GM19463 (cell line): ENCODE data around the gene PDCL2.
"Not testable (repeated sequence)": the region's sequence is repeated elsewhere in the genome, so short reads cannot be mapped to it uniquely, and the experiment has no call there.

Experiments used
- ATAC-seq: cut with Tn5 transposase; IDR thresholded peaks from one replicate; pipeline ENCODE4 v1.9.1; 2021; ENCODE audit warnings: mild to moderate bottlenecking, moderate library complexity; ENCODE audit not compliant: unreplicated experiment

Gene PDCL2, protein sequence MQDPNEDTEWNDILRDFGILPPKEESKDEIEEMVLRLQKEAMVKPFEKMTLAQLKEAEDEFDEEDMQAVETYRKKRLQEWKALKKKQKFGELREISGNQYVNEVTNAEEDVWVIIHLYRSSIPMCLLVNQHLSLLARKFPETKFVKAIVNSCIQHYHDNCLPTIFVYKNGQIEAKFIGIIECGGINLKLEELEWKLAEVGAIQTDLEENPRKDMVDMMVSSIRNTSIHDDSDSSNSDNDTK

DNA sequence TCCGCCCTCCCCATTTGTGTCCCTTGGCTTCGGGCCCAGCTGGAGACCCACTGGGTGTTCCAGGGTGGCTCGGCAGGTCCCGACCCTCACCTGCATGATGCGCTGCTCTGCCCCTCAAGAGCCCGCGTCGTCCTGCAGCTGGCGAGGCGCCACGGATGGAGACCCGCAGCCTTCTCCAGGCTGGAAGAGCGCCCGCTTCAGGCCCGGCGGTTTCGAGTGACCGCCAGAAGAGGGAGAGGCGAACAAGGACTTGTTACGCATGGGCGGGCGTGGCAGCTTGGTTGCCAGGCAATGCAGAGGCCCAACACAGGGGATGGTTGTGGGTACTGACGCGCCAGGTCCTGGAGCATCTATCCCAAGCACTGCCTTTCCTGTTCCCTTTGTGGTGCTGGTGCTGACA is at the start of gene PDCL2:
PDCL2 (minus strand) TSS at position 232 of the 400 bp plus-strand sequence; CDS start at position 96, 136 bp downstream.
- ATAC-seq: no peak

DNA sequence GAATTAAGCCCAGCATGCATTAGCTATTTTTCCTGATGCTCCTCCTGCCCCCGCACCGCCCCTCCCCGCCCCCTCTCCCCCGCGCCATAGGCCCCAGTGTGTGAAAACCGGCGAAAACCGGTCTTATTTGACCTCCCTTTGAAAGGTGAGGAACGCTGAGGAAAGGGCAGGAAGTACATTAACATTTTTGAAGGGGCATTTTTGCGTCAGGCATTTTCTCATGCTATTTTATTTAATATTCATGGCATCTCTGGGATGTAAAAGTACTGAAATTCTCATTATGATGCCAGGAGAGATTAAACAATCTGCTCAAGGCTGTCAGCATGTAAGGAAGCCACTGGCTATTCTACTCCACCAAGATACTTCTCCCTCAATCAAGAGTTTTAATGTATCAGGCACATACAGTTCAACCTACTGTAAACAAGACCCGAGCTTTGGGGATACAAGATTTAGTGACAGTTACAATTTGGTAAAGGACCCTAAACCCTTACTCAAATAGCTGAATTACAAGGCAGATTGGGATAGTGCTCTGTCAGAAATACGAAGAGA is 45.3 kb upstream of the PDCL2 start:
- no peak for ATAC-seq

DNA sequence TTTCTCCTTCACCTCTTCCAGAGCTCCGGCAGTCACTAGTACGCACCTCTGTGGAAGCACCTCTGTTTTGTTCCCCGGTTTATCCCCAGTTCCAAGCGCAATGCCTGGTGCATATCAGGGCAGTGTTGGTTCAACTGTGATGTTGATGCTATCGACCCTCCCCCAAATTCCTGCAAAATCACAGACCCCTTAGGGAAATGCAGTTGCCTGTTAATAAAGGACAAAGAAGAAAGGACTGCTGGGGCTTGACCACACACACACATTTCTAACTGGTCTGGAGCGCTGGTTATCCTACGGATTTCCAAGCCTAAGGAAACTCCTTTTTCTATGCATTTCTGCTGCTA is 44.6 kb upstream of the PDCL2 start:
- ATAC-seq: no peak

DNA sequence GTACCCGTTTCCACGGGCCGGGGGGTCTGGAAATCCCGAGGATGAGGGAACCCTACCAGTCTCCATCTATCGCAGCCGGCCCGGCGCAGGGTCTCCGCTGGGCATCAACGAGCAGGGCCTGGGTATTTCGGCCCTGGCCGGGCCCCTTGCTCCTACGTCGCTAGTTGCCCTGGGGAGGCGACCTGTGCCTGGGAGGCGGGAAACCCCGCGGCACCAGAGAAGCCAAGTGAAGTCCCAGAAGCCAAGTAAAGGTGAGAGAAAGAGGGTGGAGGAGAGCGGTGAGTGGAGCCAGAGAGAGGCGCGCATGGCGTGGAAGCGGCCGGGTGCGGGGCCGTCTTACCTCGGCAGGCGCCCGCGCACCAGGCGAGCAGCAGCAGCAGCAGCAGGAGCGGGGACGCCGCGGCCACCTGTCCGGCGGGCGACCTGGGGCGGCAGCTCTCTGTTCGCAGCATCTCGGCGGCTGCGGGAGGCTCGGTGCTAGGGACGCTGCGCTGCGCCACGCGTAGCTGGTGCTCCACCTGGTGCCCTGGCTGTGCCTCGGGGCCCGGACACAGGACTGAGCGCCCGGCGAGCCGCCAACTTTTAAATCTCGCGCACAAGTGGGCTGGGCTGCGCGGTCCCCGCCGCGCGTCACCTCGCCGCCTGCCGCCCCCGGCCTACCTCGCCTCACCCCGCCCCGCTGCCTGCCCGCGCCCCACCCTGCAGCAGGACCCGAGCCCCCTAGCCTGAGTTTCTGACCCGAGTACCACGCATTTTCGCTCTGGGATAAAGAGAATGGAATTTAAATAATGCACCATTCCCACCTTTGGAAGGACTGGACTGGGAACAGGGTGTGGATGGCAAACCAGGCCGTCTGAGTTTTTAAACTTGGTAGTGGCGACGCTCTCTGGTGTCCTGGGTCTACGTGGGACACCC is 44.0 kb upstream of the PDCL2 start, which contains the start of gene NMU:
NMU (minus strand) TSS at position 558 of the 915 bp plus-strand sequence; CDS start at position 452, 106 bp downstream.
- ATAC-seq: peak; percentile 83

GRCh38 chr4:55635282-55635681 is 43.2 kb upstream of the PDCL2 start:
- no peak for ATAC-seq

DNA sequence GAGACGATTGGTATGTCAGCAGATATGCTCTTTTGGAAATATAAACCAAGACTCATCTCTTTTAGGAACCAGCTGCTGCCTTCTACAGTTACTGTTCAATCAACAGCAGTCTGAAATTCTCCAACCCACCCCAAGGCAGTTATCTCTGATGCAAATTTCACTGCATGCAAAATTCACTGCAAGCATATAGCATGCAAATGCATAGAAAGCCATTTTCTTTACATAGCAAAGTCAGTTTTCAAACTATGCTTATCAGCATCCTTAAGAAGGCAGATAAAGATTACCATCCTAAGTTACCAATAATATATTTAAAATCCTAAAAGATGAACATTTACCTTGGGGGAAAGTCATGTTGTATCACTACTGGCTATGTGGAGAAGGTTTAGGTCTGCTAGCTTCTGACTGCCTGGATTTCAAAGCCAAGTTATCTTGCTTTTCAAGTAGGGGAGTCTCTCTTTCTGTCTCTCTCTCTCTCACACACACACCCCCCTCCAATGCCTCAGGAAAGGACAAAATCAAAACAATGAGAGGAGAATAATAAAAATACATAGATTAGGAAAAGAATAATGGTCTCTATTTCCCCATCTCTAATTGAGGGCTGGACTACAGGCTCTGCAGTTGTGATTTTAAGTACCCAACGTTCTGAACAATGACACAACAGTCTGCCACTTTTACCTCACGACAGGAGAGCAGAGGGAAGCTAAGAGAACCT is 42.5 kb upstream of the PDCL2 start:
- ATAC-seq: no peak

DNA sequence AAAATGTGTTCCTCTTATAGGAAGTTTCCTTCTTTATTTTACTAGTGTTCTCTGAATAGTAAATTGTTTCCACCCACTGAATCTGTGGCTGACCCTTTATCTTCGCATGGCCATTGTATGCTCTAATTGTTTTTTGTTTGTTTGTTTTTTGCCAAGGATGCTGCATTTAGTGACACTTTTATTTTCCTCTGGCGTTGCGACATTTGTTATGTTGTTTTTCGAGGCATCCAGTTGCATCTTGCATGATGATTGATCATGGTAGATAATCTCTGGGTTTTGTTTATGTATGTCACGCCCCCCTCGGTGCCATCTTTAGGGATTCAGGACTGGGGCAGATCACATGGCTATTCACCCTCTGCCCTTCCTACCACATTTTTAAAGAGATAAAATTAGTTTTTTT is 41.9 kb upstream of the PDCL2 start:
- no peak for ATAC-seq

- ATAC-seq: no peak
Measured at GRCh38 chr4:55625835-55626234, 33.8 kb upstream of the PDCL2 start.

- ATAC-seq: not testable (repeated sequence)
Measured at GRCh38 chr4:55624063-55624462, 32.0 kb upstream of the PDCL2 start.

DNA sequence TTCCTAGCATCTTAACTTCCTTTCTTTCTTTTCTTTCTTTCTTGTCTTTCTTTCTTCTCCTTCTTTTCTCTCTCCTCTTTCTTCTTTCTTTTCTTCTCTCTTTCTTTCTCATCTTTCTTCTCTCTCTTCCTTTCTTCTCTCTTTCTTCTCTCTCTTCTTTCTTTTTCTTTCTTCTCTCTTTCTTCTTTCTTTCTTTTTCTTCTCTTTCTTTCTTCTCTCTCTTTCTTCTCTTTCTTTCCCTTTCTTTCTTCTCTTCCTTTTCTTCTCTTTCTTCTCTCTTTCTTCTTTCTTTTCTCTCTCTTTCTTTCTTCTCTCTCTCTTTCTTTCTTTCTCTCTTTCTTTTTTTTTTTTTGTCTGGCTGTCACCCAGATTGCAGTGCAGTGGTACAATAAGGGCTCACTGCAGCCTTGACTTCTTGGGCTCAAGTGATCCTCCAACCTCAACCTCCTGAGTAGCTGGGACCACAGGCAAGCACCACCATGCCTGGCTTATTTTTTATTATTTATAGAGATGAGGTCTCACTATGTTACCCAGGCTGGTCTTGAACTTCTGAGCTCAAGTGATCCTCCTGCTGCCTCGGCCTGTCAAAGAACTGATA is 26.6 kb upstream of the PDCL2 start:
- no peak for ATAC-seq

GRCh38 chr4:55617587-55618197 is 25.6 kb upstream of the PDCL2 start:
- ATAC-seq: peak; percentile 97

GRCh38 chr4:55615008-55615407 is 23.0 kb upstream of the PDCL2 start:
- ATAC-seq: no peak

DNA sequence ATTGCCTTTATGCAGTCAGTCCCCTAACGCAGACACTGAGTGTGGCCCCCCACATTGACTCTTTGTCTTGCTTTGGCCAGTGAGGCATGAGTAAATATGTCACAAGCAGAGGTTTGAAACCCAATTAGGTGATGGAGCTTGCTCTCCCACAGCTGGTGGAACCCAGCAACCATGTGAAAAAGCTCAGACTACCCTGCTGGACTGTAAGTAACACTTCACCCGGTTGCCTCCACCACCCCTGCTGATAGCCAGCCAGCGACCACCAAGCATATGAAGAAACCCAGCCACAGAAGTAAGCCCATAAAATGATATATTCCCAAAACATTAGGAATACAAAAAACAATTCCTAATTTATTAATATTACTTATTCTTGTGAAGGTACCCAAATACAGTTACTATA is 21.6 kb upstream of the PDCL2 start:
- ATAC-seq: no peak

GRCh38 chr4:55612341-55612740 is 20.3 kb upstream of the PDCL2 start:
- no peak for ATAC-seq

DNA sequence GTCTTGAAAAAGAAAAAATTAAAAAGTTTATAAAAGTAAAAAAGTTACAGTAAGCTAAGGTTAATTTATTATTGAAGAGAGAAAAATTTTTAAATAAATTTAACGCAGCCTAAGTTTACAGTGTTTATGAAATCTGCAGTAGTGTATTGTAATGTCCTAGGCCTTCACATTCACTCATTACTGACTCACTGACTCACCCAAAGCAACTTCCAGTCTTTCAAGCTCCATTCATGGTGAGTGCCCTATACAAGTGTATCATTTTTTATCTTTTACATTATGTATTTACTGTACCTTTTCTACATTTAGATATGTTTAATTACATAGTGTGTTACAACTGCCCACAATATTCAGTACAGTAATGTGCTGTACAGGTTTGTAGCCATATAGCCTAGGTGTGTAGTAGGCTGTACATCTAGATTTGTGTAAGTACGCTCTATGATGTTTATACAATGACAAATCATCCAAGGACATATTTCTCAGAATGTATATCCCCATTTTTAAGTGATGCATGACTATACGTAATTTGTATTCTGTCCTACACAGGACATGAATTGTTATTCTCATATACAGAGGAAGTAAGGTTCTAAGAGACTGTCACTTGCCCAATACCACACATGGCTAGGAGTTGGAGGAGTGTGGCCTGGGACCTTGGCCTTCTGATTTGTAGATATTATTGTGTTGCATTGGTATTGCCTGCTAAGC is 19.5 kb upstream of the PDCL2 start:
- ATAC-seq: no peak

GRCh38 chr4:55610381-55610780 is 18.3 kb upstream of the PDCL2 start:
- no peak for ATAC-seq

DNA sequence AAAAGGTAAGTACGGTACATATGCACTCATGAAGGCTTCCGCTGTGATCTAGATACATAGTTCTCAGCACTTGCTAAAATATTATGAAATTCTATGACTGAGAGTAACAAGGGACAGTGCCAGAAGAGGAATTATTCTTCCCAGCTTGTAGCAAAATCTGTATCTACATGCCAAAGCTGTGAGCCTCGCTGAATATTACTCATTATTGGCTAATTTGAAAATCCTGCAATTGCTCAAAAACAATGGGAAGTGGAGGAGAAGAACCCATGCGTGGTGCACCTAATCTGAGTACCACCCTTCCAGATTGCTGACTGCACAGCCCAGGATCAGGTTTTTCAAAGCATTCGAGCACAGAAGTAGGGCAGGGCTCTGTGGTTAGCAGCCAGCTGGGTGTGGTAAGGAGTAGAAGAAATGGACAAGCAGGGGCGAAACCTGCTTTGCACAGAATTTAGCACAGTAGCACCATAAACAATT is 17.4 kb upstream of the PDCL2 start:
- no peak for ATAC-seq

DNA sequence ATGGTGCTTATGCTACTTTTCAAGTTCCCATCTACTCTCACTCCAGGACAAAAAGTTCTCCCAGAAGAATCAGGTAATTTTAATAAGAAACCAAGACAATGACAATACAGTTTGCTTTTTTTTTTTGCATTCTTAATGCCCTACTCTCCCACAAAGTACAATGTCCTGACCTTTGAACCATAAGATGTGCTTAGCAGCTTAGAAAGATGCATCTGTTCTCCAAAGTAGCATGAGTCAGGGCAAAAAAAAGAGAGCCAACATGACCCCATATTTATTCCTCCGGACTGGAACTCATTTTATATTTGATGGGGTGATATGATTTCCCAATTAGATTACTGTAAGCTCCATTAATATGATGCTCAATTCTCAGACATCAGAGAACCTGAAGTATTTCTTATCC is 16.5 kb upstream of the PDCL2 start:
- ATAC-seq: no peak

GRCh38 chr4:55604996-55605395 is 13.0 kb upstream of the PDCL2 start:
- no peak for ATAC-seq

DNA sequence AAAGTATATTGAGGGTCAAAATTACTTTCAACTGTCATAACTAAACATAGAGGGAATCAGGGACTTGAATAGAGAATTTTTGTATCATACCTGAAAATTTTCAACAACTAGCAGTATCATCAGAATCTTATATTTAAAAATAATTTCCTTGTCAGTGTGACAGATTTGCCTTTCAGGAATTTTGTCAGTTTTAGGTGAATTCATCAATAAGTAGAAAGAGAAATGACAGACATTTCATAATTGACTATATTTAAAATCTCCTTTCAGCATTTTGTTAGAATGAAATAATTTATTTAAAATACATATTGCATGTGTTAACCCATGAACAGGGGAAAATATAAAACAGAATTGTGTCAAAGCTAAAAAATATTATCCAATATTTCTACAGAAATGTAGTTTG is 8.6 kb upstream of the PDCL2 start:
- ATAC-seq: no peak
